SK-N-SH (cell line): Measurements from ENCODE around the gene IRAK1BP1. TPM values are rescaled to one million over a fixed set of nuclear protein-coding genes. Genes with fewer than 3 reads are reported as not detected.

Experiments
- CTCF ChIA-PET: fragments of 300-600, 350-600 bp; formaldehyde crosslinking; extraction: SDS; loops from one replicate; lab custom pipeline; 2021; lab: Yijun Ruan, JAX
- POLR2A ChIA-PET: fragments of 350-600 bp; sonication (Branson Sonifier 250); formaldehyde crosslinking; extraction: SDS; loops from one replicate; lab custom pipeline; 2020; ENCODE audit warnings: antibody characterized with exemption, inconsistent platforms; lab: Yijun Ruan, JAX
- DNase-seq: peaks from one replicate; pipeline ENCODE4 v3.0.0; 2012
- H2AFZ ChIP-seq: fragments of 200-600 bp; sonication (generic); 2 replicates; pipeline ENCODE4 v1.8.1; 2016; ENCODE audit warnings: antibody characterized with exemption, mild to moderate bottlenecking, low read depth
- H3F3A ChIP-seq: fragments of 200-600 bp; sonication (generic); replicated peaks from 2 replicates; pipeline ENCODE3; 2016; ENCODE audit warnings: antibody characterized with exemption, mild to moderate bottlenecking; ENCODE audit not compliant: insufficient read depth
- H3K27ac ChIP-seq, 2 experiments: fragments of 200-500 bp in 1 of 2; fragments of 200-600 bp in 1 of 2; sonication (Bioruptor generic) in 1 of 2; sonication (generic), shearing (Covaris generic) in 1 of 2; 2 replicates each; pipeline versions ENCODE4 v1.5.1 to v1.6.1; 2014 to 2016; ENCODE audit warnings: low read depth in 2 of 2, inconsistent platforms in 1 of 2, low read length in 1 of 2, mild to moderate bottlenecking in 1 of 2, mixed read lengths in 1 of 2
- H3K27me3 ChIP-seq: fragments of 200-600 bp; sonication (generic), shearing (Covaris generic); 2 replicates; pipeline ENCODE4 v1.6.1; 2016; ENCODE audit warnings: mixed run types; ENCODE audit not compliant: insufficient read depth
- H3K36me3 ChIP-seq, 2 experiments: fragments of 200-500 bp in 1 of 2; fragments of 200-600 bp in 1 of 2; sonication (Bioruptor generic) in 1 of 2; sonication (generic) in 1 of 2; replicated peaks in 1 of 2; 2 replicates each; pipeline versions ENCODE3 to v1.5.1; 2014 to 2016; ENCODE audit warnings: low read length in 1 of 2, mild to moderate bottlenecking in 1 of 2; ENCODE audit not compliant: insufficient read depth in 2 of 2, control insufficient read depth in 1 of 2
- H3K4me1 ChIP-seq, 2 experiments: fragments of 200-500 bp in 1 of 2; fragments of 200-600 bp in 1 of 2; sonication (Bioruptor generic) in 1 of 2; sonication (generic), shearing (Covaris generic) in 1 of 2; 2 replicates each; pipeline versions ENCODE4 v1.5.1 to v1.6.1; 2014 to 2016; ENCODE audit warnings: low read depth in 1 of 2, low read length in 1 of 2, mixed run types in 1 of 2; ENCODE audit not compliant: insufficient read depth in 2 of 2, control insufficient read depth in 1 of 2
- H3K4me2 ChIP-seq: fragments of 200-600 bp; sonication (generic), shearing (Covaris generic); 2 replicates; pipeline ENCODE4 v1.6.1; 2017; ENCODE audit warnings: mixed run types
- H3K4me3 ChIP-seq, 2 experiments: fragments of 200-500 bp in 1 of 2; fragments of 200-600 bp in 1 of 2; sonication (Bioruptor generic) in 1 of 2; sonication (generic), shearing (Covaris generic) in 1 of 2; 2 replicates each; pipeline versions ENCODE4 v1.5.1 to v1.8.1; 2014 to 2016; ENCODE audit warnings: low read depth in 2 of 2, inconsistent platforms in 1 of 2, low read length in 1 of 2, mild to moderate bottlenecking in 1 of 2, mixed read lengths in 1 of 2, moderate library complexity in 1 of 2
- H3K79me2 ChIP-seq: fragments of 200-600 bp; sonication (generic); 2 replicates; pipeline ENCODE4 v1.8.1; 2017; ENCODE audit warnings: mild to moderate bottlenecking; ENCODE audit not compliant: insufficient read depth
- H3K9ac ChIP-seq: fragments of 200-600 bp; sonication (generic); 2 replicates; pipeline ENCODE4 v1.6.1; 2017; ENCODE audit warnings: mixed run types
- H3K9me2 ChIP-seq: fragments of 200-600 bp; sonication (generic); 2 replicates; pipeline ENCODE4 v1.6.1; 2017; ENCODE audit warnings: mixed run types
- H3K9me3 ChIP-seq: fragments of 200-600 bp; sonication (generic); 2 replicates; pipeline ENCODE4 v1.6.1; 2017; ENCODE audit warnings: mixed run types, mild to moderate bottlenecking, moderate library complexity
- H4K20me1 ChIP-seq: fragments of 200-600 bp; sonication (generic); 2 replicates; pipeline ENCODE4 v1.6.1; 2017; ENCODE audit warnings: mild to moderate bottlenecking, mixed run types; ENCODE audit not compliant: insufficient read depth
- CHD2 ChIP-seq: fragments of 150-350 bp; IDR thresholded peaks from 2 replicates; pipeline ENCODE4 v1.6.1; 2018; ENCODE audit warnings: low read length; ENCODE audit not compliant: partially characterized antibody
- EZH2phosphoT487 ChIP-seq: fragments of 200-600 bp; sonication (generic); IDR thresholded peaks from 2 replicates; pipeline ENCODE4 v1.6.1; 2017; ENCODE audit warnings: low read depth, mixed run types, mild to moderate bottlenecking, antibody characterized with exemption, moderate library complexity, borderline replicate concordance
- FOSL2 ChIP-seq: IDR thresholded peaks from 2 replicates; pipeline ENCODE4 v1.4.0; 2012; ENCODE audit warnings: low read depth, mild to moderate bottlenecking, moderate library complexity, borderline replicate concordance
- IRF3 ChIP-seq: fragments of 150-350 bp; IDR thresholded peaks from 2 replicates; pipeline ENCODE4 v1.6.1; 2016; ENCODE audit warnings: mild to moderate bottlenecking, low read depth, low read length
- MEF2A ChIP-seq: IDR thresholded peaks from 2 replicates; pipeline ENCODE4 v1.4.0; 2012; ENCODE audit warnings: low read depth, borderline replicate concordance
- MXI1 ChIP-seq: IDR thresholded peaks from 2 replicates; pipeline ENCODE4 v1.6.1; 2012; ENCODE audit warnings: mild to moderate bottlenecking, low read depth, low read length, improper control_type of control experiment
- NFIC ChIP-seq: IDR thresholded peaks from 2 replicates; pipeline ENCODE4 v1.4.0; 2012; ENCODE audit warnings: borderline replicate concordance
- RCOR1 ChIP-seq: fragments of 150-350 bp; IDR thresholded peaks from 2 replicates; pipeline ENCODE4 v1.6.1; 2017; ENCODE audit warnings: antibody characterized with exemption, low read length
- RFX5 ChIP-seq: IDR thresholded peaks from 2 replicates; pipeline ENCODE4 v1.6.1; 2012; ENCODE audit warnings: mild to moderate bottlenecking, improper control_type of control experiment, low read length
- RXRA ChIP-seq: IDR thresholded peaks from 2 replicates; pipeline ENCODE4 v1.4.0; 2012; ENCODE audit warnings: low read depth, mild to moderate bottlenecking, borderline replicate concordance
- SMC3 ChIP-seq: IDR thresholded peaks from 2 replicates; pipeline ENCODE4 v1.6.1; 2012; ENCODE audit warnings: low read depth, low read length, improper control_type of control experiment
- TAF1 ChIP-seq: IDR thresholded peaks from 2 replicates; pipeline ENCODE4 v1.6.1; 2012; ENCODE audit warnings: low read depth, mild to moderate bottlenecking, low read length, moderate library complexity, borderline replicate concordance
- TCF12 ChIP-seq: IDR thresholded peaks from 2 replicates; pipeline ENCODE4 v1.4.0; 2012
- USF1 ChIP-seq: IDR thresholded peaks from 2 replicates; pipeline ENCODE4 v1.4.0; 2012; ENCODE audit warnings: low read depth, borderline replicate concordance
- ZBTB33 ChIP-seq: IDR thresholded peaks from 2 replicates; pipeline ENCODE4 v1.4.0; 2012; ENCODE audit warnings: low read depth, borderline replicate concordance
- WGBS: methylation state at CpG from one replicate; pipeline ENCODE4 v1.1.6; 2017; ENCODE audit warnings: low lambda C conversion rate; 5-methylcytosine and 5-hydroxymethylcytosine counted together
- polyA plus RNA-seq, 3 experiments: library from polyadenylated mRNA; depleted of rRNA; stranded (reverse); fragments of >200 nt; gene quantifications; 2 replicates each; pipeline ENCODE4 v1.2.3, GENCODE V29; 2012
- TF ChIP-seq, protein P1 (sequence below): IDR thresholded peaks from 2 replicates; pipeline ENCODE4 v1.4.0; 2012; ENCODE audit warnings: low read depth
- TF ChIP-seq, protein P2 (sequence below): fragments of 200-600 bp; sonication (generic); IDR thresholded peaks from 2 replicates; pipeline ENCODE4 v1.6.1; 2017; ENCODE audit warnings: antibody characterized with exemption, mild to moderate bottlenecking, moderate library complexity
- TF ChIP-seq, protein P3 (sequence below): IDR thresholded peaks from 2 replicates; pipeline ENCODE4; 2012

The IRAK1BP1 gene
- polyA plus RNA-seq, 1 of the 3 experiments (the other 2 are of a cell fraction), result 1.8 TPM

- CTCF ChIA-PET, result no interaction called here
- H3F3A ChIP-seq, result no peaks in the 10 kb centered on the region
- TF ChIP-seq NFIC (no peak), RXRA (no peak), RFX5 (no peak), RCOR1 (no peak), EZH2phosphoT487 (no peak), TCF12 (no peak)
- TF ChIP-seq, protein P1, sequence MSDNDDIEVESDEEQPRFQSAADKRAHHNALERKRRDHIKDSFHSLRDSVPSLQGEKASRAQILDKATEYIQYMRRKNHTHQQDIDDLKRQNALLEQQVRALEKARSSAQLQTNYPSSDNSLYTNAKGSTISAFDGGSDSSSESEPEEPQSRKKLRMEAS, result no peak
- TF ChIP-seq, all 33 proteins: peak for 0
- Histone ChIP-seq H3K27me3 (no peaks in the 10 kb centered on the region), H3K4me1 (no peaks in the 10 kb centered on the region), H3K9ac (no peak overlapping the region), H3K4me3 (no peak overlapping the region), H2AFZ (no peak overlapping the region), H3K9me2 (no peaks in the 10 kb centered on the region), H3K36me3 (no peaks in the 10 kb centered on the region), H4K20me1 (no peaks in the 10 kb centered on the region), H3K4me2 (no peak overlapping the region), H3K9me3 (peaks cover 7% of the 10 kb centered on the region; the same call in 1 of the 2 replicates), H3K79me2 (no peaks in the 10 kb centered on the region), H3K27ac (no peak overlapping the region)
- no peak for DNase-seq
- POLR2A ChIA-PET, result no interaction called here
- 77% methylated on average over 3 of the region's 3 CpGs for WGBS
Observed at GRCh38 chr6:78925317-78925716, 58.0 kb downstream of the IRAK1BP1 start.

DNA sequence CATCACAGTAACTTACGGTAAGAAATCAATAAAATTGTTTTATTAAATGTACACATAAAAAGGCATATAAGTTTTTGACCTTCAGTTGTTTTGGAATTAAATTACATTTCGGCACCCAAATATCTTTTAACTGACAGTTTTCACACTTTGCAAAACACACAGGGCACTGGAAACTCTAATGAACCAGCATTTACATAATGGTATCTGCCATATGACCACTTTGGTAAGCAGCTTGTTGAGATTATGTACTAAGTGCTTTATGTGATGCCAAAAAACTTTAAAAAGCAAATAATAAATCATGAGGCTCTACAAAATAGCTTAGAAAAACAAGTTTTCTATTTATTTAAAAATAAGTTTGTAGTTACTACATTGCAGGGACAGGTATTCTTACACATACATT is 68.2 kb downstream of the IRAK1BP1 start:
- Histone ChIP-seq H4K20me1 (no peaks in the 10 kb centered on the region), H3K9ac (no peak overlapping the region), H3K36me3 (peaks cover 34 to 36% of the 10 kb centered on the region in 2 experiments), H3K27ac (no peak overlapping the region), H3K4me1 (no peaks in the 10 kb centered on the region; a peak in 1 of 4 replicates), H2AFZ (no peak overlapping the region), H3K9me3 (no peaks in the 10 kb centered on the region), H3K9me2 (no peaks in the 10 kb centered on the region), H3F3A (peaks cover 3% of the 10 kb centered on the region), H3K4me3 (no peak overlapping the region), H3K27me3 (no peaks in the 10 kb centered on the region), H3K79me2 (no peaks in the 10 kb centered on the region), H3K4me2 (no peak overlapping the region)
- no peak for DNase-seq
- ChIA-PET POLR2A (no interaction called here), CTCF (no interaction called here)
- 94% methylated on average over 2 of the region's 2 CpGs for WGBS
- TF ChIP-seq USF1 (no peak), CHD2 (no peak), MXI1 (no peak), MEF2A (no peak), TCF12 (no peak), NFIC (no peak), IRF3 (no peak), ZBTB33 (no peak), SMC3 (no peak), RCOR1 (no peak), FOSL2 (no peak), TAF1 (no peak)
- TF ChIP-seq, protein P2, sequence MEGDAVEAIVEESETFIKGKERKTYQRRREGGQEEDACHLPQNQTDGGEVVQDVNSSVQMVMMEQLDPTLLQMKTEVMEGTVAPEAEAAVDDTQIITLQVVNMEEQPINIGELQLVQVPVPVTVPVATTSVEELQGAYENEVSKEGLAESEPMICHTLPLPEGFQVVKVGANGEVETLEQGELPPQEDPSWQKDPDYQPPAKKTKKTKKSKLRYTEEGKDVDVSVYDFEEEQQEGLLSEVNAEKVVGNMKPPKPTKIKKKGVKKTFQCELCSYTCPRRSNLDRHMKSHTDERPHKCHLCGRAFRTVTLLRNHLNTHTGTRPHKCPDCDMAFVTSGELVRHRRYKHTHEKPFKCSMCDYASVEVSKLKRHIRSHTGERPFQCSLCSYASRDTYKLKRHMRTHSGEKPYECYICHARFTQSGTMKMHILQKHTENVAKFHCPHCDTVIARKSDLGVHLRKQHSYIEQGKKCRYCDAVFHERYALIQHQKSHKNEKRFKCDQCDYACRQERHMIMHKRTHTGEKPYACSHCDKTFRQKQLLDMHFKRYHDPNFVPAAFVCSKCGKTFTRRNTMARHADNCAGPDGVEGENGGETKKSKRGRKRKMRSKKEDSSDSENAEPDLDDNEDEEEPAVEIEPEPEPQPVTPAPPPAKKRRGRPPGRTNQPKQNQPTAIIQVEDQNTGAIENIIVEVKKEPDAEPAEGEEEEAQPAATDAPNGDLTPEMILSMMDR, result no peak
- TF ChIP-seq, protein P3, sequence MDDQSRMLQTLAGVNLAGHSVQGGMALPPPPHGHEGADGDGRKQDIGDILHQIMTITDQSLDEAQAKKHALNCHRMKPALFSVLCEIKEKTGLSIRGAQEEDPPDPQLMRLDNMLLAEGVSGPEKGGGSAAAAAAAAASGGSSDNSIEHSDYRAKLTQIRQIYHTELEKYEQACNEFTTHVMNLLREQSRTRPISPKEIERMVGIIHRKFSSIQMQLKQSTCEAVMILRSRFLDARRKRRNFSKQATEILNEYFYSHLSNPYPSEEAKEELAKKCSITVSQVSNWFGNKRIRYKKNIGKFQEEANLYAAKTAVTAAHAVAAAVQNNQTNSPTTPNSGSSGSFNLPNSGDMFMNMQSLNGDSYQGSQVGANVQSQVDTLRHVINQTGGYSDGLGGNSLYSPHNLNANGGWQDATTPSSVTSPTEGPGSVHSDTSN, result no peak
